ENCODE data around the gene PTPRG.

DNA sequence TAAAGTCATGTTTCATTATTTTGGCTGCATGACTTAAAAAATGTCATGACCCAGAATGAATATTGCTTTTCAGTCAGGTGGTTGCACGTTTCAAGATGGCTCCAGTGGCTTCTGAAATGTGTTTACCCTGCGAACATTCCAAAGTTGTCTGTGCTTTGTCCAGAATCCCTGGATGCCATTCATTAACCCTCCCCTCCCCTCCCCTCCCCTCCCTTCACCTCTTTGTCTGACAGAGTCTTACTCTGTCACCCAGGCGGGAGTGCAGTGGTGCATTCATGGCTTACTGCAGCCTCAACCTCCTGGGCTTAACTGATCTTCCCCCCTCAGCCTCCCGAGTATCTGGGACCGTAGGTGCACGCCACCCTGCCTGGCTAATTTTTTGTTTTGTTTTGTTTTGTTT, 308.0 kb downstream of the PTPRG start:
- TF ChIP-seq, protein P1, sequence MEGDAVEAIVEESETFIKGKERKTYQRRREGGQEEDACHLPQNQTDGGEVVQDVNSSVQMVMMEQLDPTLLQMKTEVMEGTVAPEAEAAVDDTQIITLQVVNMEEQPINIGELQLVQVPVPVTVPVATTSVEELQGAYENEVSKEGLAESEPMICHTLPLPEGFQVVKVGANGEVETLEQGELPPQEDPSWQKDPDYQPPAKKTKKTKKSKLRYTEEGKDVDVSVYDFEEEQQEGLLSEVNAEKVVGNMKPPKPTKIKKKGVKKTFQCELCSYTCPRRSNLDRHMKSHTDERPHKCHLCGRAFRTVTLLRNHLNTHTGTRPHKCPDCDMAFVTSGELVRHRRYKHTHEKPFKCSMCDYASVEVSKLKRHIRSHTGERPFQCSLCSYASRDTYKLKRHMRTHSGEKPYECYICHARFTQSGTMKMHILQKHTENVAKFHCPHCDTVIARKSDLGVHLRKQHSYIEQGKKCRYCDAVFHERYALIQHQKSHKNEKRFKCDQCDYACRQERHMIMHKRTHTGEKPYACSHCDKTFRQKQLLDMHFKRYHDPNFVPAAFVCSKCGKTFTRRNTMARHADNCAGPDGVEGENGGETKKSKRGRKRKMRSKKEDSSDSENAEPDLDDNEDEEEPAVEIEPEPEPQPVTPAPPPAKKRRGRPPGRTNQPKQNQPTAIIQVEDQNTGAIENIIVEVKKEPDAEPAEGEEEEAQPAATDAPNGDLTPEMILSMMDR (conservative IDR thresholded peaks at IDR 0.05 in 1 of 2, IDR thresholded peaks at IDR 0.05 in 1 of 2; ENCODE audit: low read depth in 1 of 2, low read length in 2 of 2) = no peak
- TF ChIP-seq EZH2 (IDR thresholded peaks at IDR 0.05; ENCODE audit: low read length, missing control alignments) = no peak
